Kidney tubule cell (primary cell): ENCODE data around the gene PXDC1.

Source experiments
- DNase-seq: peaks from one replicate; pipeline ENCODE4 v3.0.0-alpha.2; 2018; ENCODE audit warnings: low spot score

Gene PXDC1

GRCh38 chr6:3782876-3783832 is 31.6 kb upstream of the PXDC1 start:
- DNase-seq: peak; percentile 61

GRCh38 chr6:3781504-3781903 is 30.0 kb upstream of the PXDC1 start:
- no peak for DNase-seq

GRCh38 chr6:3779574-3779849 is 28.0 kb upstream of the PXDC1 start:
- DNase-seq: no peak

- no peak for DNase-seq
These were observed 27.4 kb upstream of the PXDC1 start for GRCh38 chr6:3778701-3779573.

- no peak for DNase-seq
These were observed 26.4 kb upstream of the PXDC1 start for GRCh38 chr6:3777730-3778461.

- no peak for DNase-seq
These were observed 25.5 kb upstream of the PXDC1 start for GRCh38 chr6:3776881-3777507.

GRCh38 chr6:3775847-3776246 is 24.3 kb upstream of the PXDC1 start:
- no peak for DNase-seq

GRCh38 chr6:3775386-3775785 is 23.9 kb upstream of the PXDC1 start:
- DNase-seq: no peak

GRCh38 chr6:3773678-3774298 is 22.3 kb upstream of the PXDC1 start:
- peak; percentile 28 for DNase-seq

GRCh38 chr6:3772127-3772999 is 20.9 kb upstream of the PXDC1 start:
- DNase-seq: peak; percentile 64

GRCh38 chr6:3771407-3772011 is 20.0 kb upstream of the PXDC1 start:
- DNase-seq: no peak

- no peak for DNase-seq
These were observed 18.7 kb upstream of the PXDC1 start for GRCh38 chr6:3770023-3770720.

- peak; percentile 12 for DNase-seq
These were observed 18.1 kb upstream of the PXDC1 start for GRCh38 chr6:3769610-3770009.

GRCh38 chr6:3768502-3768901 is 17.0 kb upstream of the PXDC1 start:
- DNase-seq: no peak

GRCh38 chr6:3767483-3767882 is 16.0 kb upstream of the PXDC1 start:
- peak; percentile 83 for DNase-seq

GRCh38 chr6:3766214-3766613 is 14.7 kb upstream of the PXDC1 start:
- DNase-seq: no peak

- no peak for DNase-seq
These were observed 13.9 kb upstream of the PXDC1 start for GRCh38 chr6:3765415-3765814.

- no peak for DNase-seq
These were observed 13.2 kb upstream of the PXDC1 start for GRCh38 chr6:3764516-3765335.

- no peak for DNase-seq
These were observed 11.3 kb upstream of the PXDC1 start for GRCh38 chr6:3762852-3763251.
